Small intestine (tissue), 7 donors: ENCODE results near the gene CORO7. TPM values are rescaled to one million over a fixed set of nuclear protein-coding genes. Genes with fewer than 3 reads are reported as not detected.

Experiments
- DNase-seq, 2 donors: peaks; one replicate each; pipeline versions ENCODE4 v3.0.0 to v3.0.0-alpha.2; 2013
- FAIRE-seq: peaks from 2 replicates; lab custom pipeline; 2012; peaks lifted over from hg19 to GRCh38; lab: Jason Lieb, UNC
- H3K27ac ChIP-seq, 3 donors: one replicate each; pipeline ENCODE4 v1.5.1; 2013; ENCODE audit warnings: low read length in 2 of 3, mild to moderate bottlenecking in 2 of 3, control low read depth in 1 of 3, inconsistent platforms in 1 of 3, low read depth in 1 of 3, moderate library complexity in 1 of 3
- H3K27me3 ChIP-seq, 3 donors: one replicate each; pipeline ENCODE4 v1.6.1; 2013; ENCODE audit warnings: low read length in 3 of 3, inconsistent platforms in 1 of 3; ENCODE audit not compliant: control insufficient read depth in 3 of 3, insufficient read depth in 3 of 3
- H3K36me3 ChIP-seq, 3 donors: one replicate each; pipeline ENCODE4 v1.6.1; 2013; ENCODE audit warnings: low read length in 3 of 3, inconsistent platforms in 1 of 3, low read depth in 1 of 3, mild to moderate bottlenecking in 1 of 3, moderate library complexity in 1 of 3; ENCODE audit not compliant: control insufficient read depth in 3 of 3, insufficient read depth in 2 of 3
- H3K4me1 ChIP-seq, 3 donors: one replicate each; pipeline ENCODE4 v1.6.1; 2013; ENCODE audit warnings: low read length in 2 of 3, inconsistent platforms in 1 of 3, low read depth in 1 of 3, mild to moderate bottlenecking in 1 of 3, moderate library complexity in 1 of 3; ENCODE audit not compliant: control insufficient read depth in 3 of 3, insufficient read depth in 2 of 3
- H3K4me3 ChIP-seq, 3 donors: one replicate each; pipeline ENCODE4 v1.5.1; 2013; ENCODE audit warnings: low read length in 3 of 3, control low read depth in 1 of 3, inconsistent platforms in 1 of 3, low read depth in 1 of 3, mild to moderate bottlenecking in 1 of 3, moderate library complexity in 1 of 3
- H3K9me3 ChIP-seq, 2 donors: one replicate each; pipeline ENCODE4 v1.6.1; 2013; ENCODE audit warnings: low read depth in 1 of 2, low read length in 1 of 2; ENCODE audit not compliant: control insufficient read depth in 2 of 2, insufficient read depth in 1 of 2
- WGBS, 3 donors: extraction: QIAGEN DNeasy Blood & Tissue Kit; methylation state at CpG; one replicate each; pipeline ENCODE4 v1.1.7; 2013; 5-methylcytosine and 5-hydroxymethylcytosine counted together
- polyA plus RNA-seq, 4 donors: library from polyadenylated mRNA; stranded (reverse) in 3 of 4; unstranded in 1 of 4; fragments of 200-250 nt in 3 of 4; fragments of 120-200 nt in 1 of 4; gene quantifications; one replicate each; pipeline versions ENCODE4 v1.2.1 to v1.2.3, GENCODE V29; 2013
- donor health status: healthy with polysubstance abuse.
- donor health status: control.
- donor health status: control.
- donor health status: Bipolar disorder and iron deficiency.
- donor health status: healthy.

CORO7 gene
- polyA plus RNA-seq, 4 donors: 27.3 to 49.2 (median 41.6) TPM

DNA sequence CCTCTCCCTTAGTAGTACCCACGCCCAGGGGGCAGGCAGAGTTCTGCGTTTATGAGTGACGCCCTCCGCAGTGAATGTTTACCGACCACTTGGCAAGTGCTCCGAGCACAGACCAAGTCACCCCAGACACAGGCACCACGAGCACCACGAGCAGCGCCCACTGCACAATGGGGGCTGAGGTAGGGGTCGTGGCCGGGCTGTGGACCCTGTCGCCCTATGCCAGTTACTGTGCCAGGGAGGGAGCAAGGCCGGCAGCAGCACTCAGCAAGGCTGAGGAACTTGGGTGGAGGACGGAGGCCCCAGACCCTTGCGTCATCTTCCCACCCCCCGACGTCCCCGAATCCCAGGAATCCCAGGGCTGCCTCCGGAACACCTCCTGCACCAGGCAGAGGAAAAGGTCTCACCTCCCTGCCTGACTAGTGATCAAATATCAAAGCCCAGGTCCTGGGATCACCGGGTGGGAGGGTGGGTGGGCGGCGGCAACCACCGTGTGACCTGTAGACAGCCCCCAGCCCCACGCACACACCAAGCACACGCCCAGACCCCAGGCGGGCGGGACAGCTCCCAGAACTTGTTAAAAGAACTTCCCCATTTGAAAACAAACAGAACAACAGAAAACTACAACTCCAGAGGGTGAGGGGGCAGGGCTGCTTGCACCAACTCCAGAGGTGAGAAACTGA is 39.4 kb downstream of the CORO7 start:
- no peak for DNase-seq

DNA sequence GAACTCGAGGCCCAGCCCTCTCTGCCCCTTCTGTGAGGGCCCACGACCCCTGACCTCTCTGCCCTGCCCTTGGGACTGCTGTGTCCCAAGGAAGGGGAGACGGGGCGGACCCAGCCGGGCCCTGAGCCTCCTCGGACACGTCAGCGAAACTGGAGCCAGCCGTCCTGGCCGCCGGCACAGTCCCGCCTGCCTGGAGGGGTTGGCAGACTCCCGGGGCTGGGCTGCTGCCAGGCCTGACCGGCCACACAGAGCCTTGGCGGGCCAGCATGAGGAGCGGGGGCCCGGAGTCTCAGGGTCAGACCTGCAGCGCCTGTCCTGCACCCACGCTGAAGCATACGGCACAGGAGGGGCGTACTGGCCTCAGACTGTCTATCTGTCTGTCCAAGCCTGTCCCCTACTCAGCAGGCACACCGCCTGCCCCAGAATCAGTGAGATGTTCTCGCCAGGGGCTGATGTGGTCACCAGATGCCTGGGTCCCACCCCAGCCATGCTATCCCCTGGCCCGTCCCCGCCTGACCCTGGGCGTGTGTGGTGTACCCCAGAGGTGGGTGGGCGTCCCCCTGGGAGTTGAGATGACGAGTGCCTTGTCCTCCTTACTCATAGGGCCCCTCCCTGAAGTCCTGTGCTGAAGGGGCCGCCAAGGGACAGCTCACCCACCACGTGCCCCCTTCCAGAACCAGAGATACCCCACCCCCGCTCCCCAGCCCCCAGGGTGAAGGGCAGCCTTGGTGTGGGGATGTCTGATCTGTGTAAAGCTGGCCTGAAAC is 40.1 kb downstream of the CORO7 start:
- H3K27me3 ChIP-seq: no peaks in the 10 kb centered on the region
- no peak overlapping the region for H3K4me3 ChIP-seq
- H3K9me3 ChIP-seq: no peaks in the 10 kb centered on the region
- no peak for DNase-seq
- no peak for FAIRE-seq
- peak overlapping the region in 1 of 3 donors; percentile 69 for H3K27ac ChIP-seq
- WGBS, 3 donors: 66 to 90% (median 87%) methylated on average over 27 to 31 of the region's 31 CpGs
- peaks cover 2 to 36% (median 4%) of the 10 kb centered on the region in 3 donors for H3K4me1 ChIP-seq
- H3K36me3 ChIP-seq: peaks cover 0 to 58% (median 8%) of the 10 kb centered on the region in 3 donors

More for the DNA sequence above, 39.4 kb downstream of the CORO7 start:
- WGBS, 3 donors: 78 to 87% (median 82%) methylated on average over 26 to 27 of the region's 27 CpGs
- no peaks in the 10 kb centered on the region for H3K27me3 ChIP-seq
- H3K4me1 ChIP-seq: peaks cover 0 to 34% (median 4%) of the 10 kb centered on the region in 3 donors
- H3K4me3 ChIP-seq: no peak overlapping the region
- no peaks in the 10 kb centered on the region for H3K9me3 ChIP-seq
- no peak for FAIRE-seq
- peak overlapping the region in 1 of 3 donors; percentile 19 for H3K27ac ChIP-seq
- peaks cover 0 to 65% (median 8%) of the 10 kb centered on the region in 3 donors for H3K36me3 ChIP-seq

DNA sequence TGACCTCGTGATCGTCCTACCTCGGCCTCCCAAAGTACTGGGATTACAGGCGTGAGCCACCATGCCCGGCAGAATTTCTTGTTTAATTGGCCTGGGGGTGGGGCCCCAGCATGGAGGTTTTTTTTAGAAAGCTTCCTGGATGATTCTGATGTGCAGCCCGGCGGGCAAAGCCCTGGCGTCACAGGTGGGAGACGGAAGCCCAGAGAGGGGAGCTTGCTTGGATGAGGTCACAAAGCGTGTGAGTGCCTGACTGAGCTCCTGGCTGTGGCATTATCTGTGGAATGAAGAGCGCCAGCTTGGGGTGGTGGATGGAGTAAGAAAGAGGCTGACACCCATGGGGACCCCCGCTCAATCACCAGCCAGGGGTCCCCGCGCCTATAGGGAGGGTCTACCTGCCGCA is 40.7 kb downstream of the CORO7 start:
- H3K4me3 ChIP-seq: no peak overlapping the region
- H3K9me3 ChIP-seq: no peaks in the 10 kb centered on the region
- peaks cover 0 to 52% (median 5%) of the 10 kb centered on the region in 3 donors for H3K36me3 ChIP-seq
- WGBS, 3 donors: 80 to 88% (median 87%) methylated on average over 15 of the region's 15 CpGs
- H3K27me3 ChIP-seq: no peaks in the 10 kb centered on the region
- DNase-seq: no peak
- FAIRE-seq: no peak
- peaks cover 4 to 40% (median 5%) of the 10 kb centered on the region in 3 donors for H3K4me1 ChIP-seq
- H3K27ac ChIP-seq: peak overlapping the region in 1 of 3 donors; percentile 69

DNA sequence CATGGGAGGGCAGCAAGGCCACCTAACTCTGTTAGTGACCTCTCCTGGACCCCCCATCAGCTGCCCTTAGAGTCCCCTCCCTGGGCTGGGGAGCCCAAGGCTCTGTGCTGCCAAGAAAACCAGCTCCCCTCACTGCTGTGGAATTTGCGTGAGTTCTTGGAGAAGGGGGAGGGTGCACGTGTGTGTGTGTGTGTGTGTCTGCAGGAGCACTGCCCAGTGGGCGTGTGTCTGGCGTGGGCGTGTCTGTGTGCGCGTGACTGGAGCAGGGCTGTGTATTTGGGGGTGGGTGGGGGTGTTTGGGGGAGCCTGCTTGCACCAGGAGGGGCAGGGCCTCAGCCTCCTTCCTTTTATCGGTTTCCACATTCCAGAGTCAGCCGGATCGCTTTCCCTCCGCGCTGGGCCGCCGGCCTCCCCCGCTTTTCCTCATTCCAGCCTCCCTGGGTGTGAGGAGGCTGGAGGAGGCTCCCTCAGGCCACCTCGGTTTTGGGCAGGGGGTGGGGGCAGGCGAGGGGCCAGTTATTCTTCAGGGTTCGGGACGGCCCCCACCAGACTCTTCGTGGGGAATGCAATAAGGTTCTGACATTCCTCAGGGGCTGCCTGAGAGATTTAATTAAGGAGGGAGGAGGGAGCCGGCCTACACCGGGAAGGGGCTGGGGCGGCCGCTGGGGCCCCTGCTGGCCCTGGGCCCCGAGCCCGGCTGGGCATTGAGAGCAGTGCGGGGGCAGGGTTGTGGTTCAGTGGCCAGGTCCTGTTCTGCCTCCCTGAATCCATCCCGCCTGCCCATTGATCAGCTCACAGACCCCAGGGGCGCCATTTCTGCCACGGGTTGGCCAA is 42.3 kb downstream of the CORO7 start:
- FAIRE-seq (no peak), DNase-seq (peak in 1 of 2 donors; percentile 50)
- Histone ChIP-seq H3K27me3 (no peaks in the 10 kb centered on the region), H3K27ac (peak overlapping the region in 2 of 3 donors; percentile 74 to 77), H3K4me3 (peak overlapping the region in 1 of 3 donors; percentile 58), H3K36me3 (peaks cover 0 to 47% (median 3%) of the 10 kb centered on the region in 3 donors), H3K9me3 (no peaks in the 10 kb centered on the region), H3K4me1 (peaks cover 4 to 40% (median 5%) of the 10 kb centered on the region in 3 donors)
- 44 to 72% (median 62%) methylated on average over 30 of the region's 30 CpGs for WGBS, 3 donors

DNA sequence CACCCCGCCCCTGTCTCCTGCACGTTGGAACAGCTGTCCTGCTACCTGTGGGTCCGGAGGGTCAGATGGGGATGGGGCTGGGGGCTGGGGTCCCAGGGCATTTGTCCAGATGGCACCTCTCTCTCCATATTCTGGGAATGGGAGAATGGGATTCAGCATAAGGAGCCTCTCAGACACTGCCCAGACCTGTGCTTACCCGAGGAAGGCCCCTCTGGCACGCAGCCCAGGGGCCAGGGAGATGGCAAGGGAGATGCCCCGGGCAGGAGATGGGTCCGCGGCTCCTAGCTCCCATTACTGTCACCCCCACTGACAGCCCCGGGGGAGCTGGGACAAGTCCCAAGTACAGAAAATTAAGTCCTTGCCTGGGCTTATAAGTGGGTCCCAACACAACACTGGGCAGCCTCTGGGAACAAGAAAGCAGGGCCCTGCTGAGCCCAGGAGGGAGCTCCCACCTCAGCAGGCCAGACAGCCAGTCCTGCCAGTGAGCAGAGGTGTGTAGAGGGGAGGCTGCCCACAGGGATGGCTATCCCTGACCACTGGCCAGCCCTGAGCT is 43.0 kb downstream of the CORO7 start:
- no peak for FAIRE-seq

DNA sequence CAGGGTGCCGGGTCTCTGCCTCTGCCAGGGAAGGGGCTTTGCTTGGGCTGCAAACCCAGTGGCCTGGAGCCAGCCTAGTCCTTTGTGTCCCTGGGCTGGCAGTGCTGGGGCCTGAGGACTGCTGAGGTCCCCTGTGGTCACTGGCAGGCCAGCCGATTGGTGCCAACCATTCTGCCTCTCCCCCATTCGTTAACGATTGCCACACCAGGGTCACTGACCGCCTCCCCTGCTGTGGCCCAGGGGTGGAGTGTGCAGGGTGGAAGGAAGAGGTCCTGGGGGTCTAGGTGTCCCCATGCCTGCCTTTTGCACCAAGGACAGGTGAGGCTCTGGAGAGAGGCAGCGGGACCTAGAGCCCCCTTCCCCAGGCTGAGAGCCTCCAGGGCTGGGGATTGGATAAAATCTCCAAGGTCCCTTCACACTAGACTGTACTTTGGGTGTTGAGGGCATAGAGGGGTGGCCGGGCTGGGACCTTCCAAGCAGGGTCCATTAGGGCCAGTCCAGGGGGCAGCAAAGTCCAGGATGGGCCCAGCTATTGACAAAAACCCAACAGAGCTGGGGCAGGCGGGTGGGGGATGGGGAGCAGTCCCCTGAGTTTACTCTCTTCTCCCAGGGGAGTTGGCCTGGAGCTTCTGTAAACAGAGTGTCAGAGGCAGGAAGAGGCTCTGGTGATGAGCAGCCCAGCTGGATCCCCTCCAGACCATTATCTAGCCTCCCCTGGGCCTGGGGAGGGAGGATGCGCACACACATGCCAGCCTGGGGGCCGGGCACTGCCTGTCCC is 43.6 kb downstream of the CORO7 start:
- H3K27me3 ChIP-seq: no peaks in the 10 kb centered on the region
- DNase-seq (no peak), FAIRE-seq (no peak)
- peak overlapping the region; percentile 58 to 71 (median 60) for H3K4me3 ChIP-seq
- WGBS, 3 donors: 58 to 83% (median 77%) methylated on average over 9 to 10 of the region's 10 CpGs
- peak overlapping the region in 2 of 3 donors; percentile 74 to 77 for H3K27ac ChIP-seq
- H3K9me3 ChIP-seq: no peaks in the 10 kb centered on the region
- peaks cover 0 to 44% (median 3%) of the 10 kb centered on the region in 3 donors for H3K36me3 ChIP-seq
- H3K4me1 ChIP-seq: peaks cover 4 to 40% (median 5%) of the 10 kb centered on the region in 3 donors

More for the DNA sequence above, 43.0 kb downstream of the CORO7 start:
- no peaks in the 10 kb centered on the region for H3K9me3 ChIP-seq
- peaks cover 0 to 46% (median 3%) of the 10 kb centered on the region in 3 donors for H3K36me3 ChIP-seq
- peak overlapping the region in 2 of 3 donors; percentile 74 to 77 for H3K27ac ChIP-seq
- 43 to 58% (median 52%) methylated on average over 9 of the region's 9 CpGs for WGBS, 3 donors
- H3K27me3 ChIP-seq: no peaks in the 10 kb centered on the region
- peaks cover 4 to 40% (median 5%) of the 10 kb centered on the region in 3 donors for H3K4me1 ChIP-seq
- DNase-seq: no peak
- peak overlapping the region in 1 of 3 donors; percentile 58 for H3K4me3 ChIP-seq

DNA sequence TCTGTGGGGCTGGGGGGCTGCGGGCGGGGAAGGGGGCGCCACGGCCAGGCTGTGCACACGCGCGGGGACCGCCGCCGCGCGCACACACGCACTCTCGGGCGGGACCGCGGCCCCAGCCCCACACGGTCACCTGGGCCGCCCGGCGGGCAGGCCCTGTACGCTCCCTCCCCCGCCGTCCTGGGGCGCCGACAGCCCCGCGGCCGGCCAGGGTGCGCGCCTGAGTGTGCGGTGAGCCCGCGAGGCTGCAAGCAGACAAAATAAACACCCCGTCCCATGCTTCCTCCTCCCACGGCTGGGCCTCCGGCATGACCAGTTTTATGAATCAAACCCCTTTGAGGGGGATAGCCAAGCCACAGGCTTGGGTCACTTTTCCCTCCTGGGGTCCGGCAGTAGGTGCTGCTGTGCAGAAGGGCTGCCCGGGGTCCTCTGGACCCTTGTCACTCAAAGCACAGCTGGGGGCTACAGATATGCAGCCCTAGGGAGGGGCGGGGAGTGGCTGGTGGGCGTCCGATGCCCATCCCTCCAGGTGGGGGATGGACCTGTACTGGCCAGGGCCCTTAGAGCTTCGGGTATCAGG is 44.3 kb downstream of the CORO7 start:
- FAIRE-seq (no peak), DNase-seq (peak in 1 of 2 donors; percentile 52)
- Histone ChIP-seq H3K27me3 (no peaks in the 10 kb centered on the region), H3K4me3 (peak overlapping the region; percentile 58 to 71 (median 60)), H3K27ac (peak overlapping the region in 2 of 3 donors; percentile 52 to 77), H3K36me3 (peaks cover 0 to 46% (median 3%) of the 10 kb centered on the region in 3 donors), H3K9me3 (no peaks in the 10 kb centered on the region), H3K4me1 (peaks cover 4 to 40% (median 5%) of the 10 kb centered on the region in 3 donors)
- WGBS, 3 donors: 5 to 6% (median 5%) methylated on average over 23 to 43 of the region's 43 CpGs
